Measurements from ENCODE around the gene CTRL.
"Not testable (repeated sequence)": the region's sequence is repeated elsewhere in the genome, so short reads cannot be mapped to it uniquely, and the experiment has no call there.

CTRL gene

DNA sequence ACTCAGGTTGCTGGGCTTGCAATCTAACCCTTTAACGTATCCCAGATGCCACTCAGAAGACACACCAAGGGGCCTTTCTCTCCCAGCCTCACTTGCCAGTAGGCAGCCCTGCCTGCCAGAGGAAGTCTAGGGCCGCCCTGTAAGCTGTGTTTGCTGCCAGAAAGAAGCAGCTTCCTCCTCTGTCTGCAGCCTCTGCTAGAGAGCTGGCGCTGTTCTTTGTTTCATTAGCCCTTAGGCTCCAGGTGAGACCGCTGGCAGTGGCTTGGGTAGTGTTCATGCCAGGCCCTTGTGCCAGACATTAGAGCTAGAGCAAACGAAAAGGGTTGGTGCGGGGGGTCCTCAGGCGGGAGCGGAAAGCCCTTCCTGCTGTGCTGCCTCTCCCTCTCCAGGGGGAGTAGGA, 8.9 kb downstream of the CTRL start:
- no peak for DNase-seq

DNA sequence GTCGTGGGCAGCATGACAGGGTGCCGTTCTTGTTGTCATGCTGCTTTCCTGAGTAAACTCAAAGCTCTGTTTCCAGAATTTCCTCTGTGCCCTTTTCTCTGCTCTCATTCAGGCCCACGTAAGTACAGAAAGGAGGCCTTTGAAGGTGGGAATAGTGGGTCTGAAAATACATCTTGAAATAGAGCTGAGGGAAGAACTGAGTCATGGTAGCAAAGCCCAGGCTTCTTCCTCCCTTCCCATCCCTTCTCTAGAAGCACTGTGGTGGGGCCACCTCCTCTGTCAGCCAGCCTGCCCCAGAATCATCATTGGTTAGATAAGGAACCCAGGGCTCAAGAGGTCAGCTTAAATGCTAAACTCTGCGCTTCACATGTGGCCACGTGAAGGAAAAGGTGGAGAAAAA, 9.4 kb downstream of the CTRL start:
- DNase-seq = no peak

DNA sequence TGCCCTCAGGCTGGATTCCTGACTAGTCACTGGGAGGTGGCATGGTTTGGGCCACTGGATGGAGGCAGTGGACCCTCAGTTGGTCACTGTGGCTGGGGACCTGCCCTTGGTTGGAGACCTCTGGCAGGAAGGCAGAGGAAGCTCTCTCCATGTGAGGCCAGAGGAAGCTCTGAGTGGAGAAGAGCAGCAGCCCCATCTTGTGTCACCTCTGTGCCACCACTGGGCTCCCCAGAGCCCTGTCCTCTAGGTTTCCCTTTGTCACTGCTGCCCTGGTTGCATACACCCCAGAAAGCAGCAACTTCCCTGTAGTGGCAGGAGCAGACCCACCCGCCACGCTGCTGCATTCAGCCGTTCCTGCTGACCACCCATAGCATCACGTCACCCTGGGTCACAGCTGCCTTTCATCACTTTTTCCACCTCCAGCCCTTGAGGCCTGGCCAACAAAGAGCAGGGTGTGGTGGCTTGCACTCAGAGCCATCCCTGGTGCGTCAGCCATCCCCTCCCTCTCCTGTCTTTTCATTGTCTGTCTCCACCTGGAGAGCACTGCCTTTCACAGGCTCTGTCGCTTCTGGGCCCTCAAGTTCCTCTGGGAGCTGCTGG, 11.9 kb downstream of the CTRL start:
- no peak for DNase-seq

DNA sequence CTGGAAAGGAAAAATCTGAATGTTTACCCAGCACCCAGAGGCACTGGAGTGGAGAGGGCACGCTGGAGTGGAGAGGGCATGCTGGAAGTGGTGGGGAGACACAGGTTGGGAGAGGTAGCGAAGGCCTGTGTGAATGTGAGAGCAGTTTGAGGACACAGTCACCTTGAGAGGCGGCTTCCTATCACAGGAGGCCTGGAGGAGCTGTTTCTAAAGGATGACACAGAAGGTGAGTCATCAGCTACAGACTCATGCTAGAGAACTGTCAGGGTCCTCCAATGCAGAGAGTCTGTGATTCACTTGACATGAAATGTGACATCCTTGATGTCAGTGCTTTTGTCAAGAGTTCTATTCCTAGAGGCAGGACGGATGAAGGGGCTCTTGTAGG, 13.8 kb downstream of the CTRL start:
- no peak for DNase-seq

- DNase-seq = no peak
These were observed 14.4 kb downstream of the CTRL start for GRCh38 chr16:67917140-67917851.

GRCh38 chr16:67915831-67916723, 15.6 kb downstream of the CTRL start:
- DNase-seq = no peak

DNA sequence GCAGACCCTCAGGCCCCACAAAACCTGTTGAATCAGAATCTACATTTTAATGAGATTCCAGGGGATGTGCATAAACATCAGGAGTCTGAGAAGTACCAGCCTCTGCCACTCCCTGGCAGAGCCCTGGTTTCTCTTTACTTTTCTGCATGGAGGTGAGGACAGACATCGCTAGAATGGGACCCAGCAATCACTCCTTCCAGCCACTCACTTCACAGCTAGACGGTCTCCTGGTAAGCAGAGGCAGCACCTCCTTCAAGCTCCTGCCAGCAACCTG, 16.2 kb downstream of the CTRL start:
- DNase-seq = not testable (repeated sequence)

GRCh38 chr16:67914758-67915495, 16.7 kb downstream of the CTRL start:
- DNase-seq = no peak

DNA sequence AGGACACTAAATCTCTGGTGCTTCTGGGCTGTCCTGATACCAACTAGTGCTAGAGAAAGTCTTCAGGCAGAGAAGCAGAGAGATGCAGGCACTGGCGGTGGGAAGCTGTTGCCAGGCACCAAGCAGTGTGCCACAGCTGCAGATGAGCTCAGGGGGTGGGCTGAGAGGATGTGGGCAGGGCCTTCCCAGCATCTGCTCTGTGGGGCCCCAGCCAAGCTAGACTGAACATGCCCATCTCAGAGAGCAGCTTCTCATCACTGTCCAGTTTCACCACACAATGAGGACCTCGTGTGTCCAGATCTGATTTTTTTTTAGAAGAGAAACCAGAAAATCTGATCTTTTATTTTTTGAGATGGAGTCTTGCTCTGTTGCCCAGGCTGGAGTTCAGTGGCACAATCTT, 21.5 kb downstream of the CTRL start:
- no peak for DNase-seq

- DNase-seq = no peak
These were observed 22.5 kb downstream of the CTRL start for GRCh38 chr16:67909056-67909742.

DNA sequence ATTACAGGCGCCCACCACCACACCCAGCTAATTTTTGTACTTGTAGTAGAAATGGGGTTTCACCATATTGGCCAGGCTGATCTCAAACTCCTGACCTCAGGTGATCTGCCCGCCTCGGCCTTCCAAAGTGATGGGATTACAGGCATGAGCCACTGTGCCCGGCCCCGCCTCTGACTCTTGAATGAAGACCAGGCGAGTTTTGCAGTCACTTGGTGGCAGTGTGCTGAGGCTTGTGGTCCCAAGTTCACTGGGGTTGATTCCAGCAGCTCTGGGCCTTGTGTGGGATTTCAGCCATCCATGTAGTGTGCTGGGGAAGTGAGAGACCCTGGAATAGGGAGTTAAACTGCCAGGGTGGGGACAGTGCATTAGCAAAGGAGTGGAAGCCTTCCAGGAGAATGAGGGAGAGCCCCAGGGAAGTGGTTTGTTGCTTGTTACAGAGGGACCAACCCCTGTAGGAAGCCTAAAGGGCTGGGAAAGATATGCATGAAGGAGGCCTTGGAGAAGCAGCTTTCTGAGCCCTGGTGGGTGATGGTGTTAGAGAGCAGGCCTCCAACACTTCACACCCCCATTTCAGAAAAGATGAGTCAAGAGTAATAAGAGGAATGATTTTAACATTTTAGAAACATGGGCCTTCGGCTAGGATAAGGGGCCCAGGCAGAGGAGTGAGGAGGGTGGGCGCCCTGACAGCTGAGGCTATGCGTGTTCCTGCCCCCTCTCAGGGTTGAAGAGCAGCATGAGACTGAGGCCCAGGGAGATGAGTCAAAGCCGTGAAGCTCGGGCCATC, 24.1 kb downstream of the CTRL start:
- DNase-seq = no peak

DNA sequence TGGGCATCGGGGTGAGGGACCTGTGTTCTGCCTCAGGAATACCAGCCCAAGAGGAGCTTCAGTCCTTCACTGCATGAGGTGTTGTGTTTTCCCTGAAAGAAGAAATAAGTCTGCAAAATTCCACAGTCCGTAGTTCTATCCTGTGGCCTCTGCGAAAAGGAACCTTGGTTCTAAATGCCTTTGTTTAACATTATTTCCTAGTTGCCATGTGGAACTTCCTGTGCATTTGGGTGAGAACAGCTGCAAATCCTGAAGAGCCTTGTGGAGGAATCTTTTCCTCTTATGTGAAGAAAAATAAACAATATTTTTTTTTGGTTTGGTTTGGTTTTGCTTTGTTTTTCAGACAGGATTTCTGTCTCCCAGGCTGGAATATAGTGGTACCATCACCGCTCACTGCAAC, 28.8 kb downstream of the CTRL start:
- DNase-seq = no peak

DNA sequence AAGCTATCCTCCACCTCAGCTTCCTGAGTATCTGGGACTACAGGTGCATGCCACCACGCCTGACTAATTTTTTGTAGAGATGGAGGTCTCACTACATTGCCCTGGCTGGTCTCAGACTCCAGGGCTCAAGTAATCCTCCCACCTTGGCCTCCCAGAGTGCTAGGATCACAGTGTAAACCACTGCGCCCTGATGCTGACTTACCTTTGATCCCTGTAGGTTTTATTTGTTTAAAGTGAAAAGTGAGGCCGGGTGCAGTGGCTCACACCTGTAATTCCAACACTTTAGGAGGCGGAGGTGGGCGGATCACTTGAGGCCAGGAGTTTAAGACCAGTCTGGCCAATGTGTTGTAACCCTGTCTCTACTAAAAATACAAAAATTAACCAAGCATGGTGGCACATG, 29.9 kb downstream of the CTRL start:
- no peak for DNase-seq

GRCh38 chr16:67897231-67897630, 34.4 kb downstream of the CTRL start:
- no peak for DNase-seq

DNA sequence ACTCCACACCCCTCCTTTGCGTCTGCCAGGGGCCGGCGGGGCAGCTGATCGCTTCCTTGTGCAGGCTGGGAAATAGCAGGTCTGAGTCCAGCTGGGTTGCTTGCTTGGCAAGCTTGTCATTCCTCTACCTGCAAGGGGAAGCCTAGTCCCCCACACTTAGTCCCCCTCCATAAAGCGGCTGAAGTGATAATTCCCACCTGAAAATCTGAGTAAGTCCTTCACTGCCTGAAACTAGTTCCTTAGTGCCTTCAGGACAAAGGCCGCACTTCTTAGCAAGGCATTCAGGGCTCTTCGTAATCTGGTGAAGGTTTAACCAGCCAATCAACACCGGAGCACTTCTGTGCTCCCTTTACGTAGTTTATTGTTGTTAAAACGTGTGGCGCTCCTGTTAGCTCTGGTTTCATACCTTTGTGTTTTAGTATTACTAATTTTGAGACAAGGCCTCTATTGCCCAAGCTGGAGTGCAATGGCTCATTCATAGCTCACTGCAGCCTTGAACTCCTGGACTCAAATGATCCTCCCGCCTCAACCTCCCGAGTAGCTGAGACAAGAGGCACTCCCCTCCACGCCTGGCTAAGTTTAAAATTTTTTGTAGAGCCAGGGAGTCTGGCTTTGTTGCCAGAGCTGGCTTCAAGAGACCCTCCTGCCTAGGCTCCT, 37.8 kb downstream of the CTRL start:
- no peak for DNase-seq

DNA sequence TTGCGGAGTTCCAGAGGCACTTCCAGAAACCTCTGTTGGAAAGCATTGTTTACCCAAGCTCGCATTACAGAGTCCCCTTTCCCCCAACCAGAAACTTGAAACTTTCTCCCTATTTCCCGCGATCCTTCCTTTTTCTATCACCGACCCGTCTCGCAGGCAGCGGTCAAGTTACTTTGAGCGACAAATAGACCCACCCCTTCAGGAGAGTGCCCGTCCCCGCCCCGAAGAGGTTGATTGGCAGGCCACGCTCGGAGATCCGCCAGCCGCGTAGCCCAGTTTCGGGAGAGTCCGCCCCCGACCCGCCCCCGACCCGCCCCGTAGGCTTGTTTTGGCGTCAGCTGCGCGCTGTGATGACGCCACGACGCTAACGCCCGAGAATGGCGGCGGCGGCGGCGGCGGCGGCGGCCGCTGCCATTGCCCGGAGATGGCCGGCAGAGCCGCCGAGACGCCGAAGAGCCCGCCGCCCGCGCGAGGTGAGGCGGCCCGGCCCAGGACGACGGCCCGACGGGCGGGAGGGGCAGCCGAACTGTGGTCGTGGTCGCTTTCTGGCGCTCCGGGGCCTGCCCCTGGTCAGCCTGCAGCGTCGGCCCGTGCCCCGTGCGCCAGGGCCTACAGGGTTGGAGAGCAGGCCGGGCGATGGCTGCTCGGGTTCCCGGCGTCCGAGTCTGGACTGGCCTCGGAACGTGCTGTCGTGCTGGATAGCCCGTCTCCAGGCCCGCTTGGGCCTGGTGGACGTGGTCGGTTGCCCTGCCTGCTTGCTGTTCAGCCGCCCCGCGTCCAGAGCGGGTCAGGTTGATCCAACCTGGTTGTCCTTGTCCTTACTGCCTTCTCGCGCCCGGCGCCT, 38.5 kb downstream of the CTRL start, which contains the start of gene PSKH1:
PSKH1 (plus strand) TSS at position 356 of the 844 bp plus-strand sequence. CDS start 15,496 bp downstream, outside the sequence.
- peak; percentile 94 for DNase-seq

DNA sequence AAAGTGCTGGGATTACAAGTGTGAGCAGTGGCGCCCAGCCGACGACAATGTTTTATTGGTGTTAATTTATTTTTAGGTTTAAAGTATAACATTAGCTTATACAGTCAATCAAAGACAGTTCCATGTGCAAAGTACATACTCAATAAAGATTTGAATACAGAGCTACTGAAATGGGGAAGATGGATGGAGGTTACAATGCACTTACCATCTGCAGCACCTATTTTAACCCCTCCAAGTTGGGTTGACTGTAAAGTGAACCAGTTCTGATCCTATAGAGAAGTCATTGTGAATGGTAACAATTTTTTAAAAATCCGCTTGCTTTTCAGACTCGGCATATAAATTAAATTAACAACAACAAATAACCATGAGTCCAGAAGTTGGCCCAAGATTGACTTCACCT, 39.3 kb downstream of the CTRL start:
- no peak for DNase-seq

- no peak for DNase-seq
These were observed 43.3 kb downstream of the CTRL start for GRCh38 chr16:67888331-67888730.

GRCh38 chr16:67886387-67886786, 45.3 kb downstream of the CTRL start:
- no peak for DNase-seq

- DNase-seq = no peak
These were observed 45.7 kb downstream of the CTRL start for GRCh38 chr16:67885976-67886375.
